Activated T-cell treated with anti-CD3 and anti-CD28 coated beads for 48 hours (primary cell): ENCODE measurements around the gene PCDH19.

Experiments used
- DNase-seq: peaks from one replicate; pipeline ENCODE4 v3.0.0-alpha.2; 2020; ENCODE audit warnings: low read depth

PCDH19 gene

DNA sequence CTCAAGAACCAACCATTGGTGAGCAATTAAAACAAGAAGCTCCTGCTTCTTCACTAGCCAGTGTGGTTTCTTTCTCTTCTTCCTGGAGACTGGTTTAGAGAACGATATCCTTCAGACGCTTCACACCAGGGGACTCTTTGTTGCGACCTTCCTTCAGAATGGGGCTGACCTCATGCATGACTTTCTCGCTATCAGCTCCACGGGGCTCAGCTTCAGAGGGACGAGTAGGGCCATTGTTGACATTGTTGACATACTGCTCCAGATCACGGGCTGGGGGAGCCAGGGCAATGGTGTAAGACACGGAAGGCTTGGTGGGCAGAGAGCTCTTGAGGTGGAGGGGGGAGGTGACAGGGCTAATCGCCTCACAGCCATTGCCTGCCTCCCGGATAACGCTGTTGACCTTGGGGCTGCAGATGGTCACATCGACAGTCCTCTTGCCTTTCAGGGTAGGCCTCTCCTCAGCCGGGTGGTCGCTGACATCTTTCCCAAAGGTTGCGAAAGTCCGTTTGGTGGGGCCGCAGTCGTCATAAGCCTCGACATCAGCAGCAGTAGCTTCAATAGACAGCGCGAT, 113.8 kb downstream of the PCDH19 start:
- DNase-seq: no peak

DNA sequence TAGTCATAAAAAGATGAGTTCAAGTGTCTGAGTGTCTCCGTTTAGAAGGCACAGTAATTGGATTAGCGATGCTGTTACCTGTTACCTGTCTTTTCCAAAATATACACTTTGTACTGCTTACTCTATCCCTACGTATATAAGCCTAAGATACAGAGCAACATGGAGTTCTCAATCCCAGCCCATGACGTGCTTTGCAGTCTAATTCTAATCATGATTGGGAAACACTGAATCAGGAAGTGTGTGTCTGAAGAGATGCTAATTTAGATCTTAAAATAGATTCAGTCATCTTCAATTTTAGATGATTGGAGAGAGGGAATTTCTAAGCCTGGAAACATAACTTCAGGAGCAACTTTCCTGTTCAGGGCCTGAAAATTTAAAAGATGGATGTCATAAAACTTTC, 115.1 kb downstream of the PCDH19 start:
- DNase-seq: no peak

DNA sequence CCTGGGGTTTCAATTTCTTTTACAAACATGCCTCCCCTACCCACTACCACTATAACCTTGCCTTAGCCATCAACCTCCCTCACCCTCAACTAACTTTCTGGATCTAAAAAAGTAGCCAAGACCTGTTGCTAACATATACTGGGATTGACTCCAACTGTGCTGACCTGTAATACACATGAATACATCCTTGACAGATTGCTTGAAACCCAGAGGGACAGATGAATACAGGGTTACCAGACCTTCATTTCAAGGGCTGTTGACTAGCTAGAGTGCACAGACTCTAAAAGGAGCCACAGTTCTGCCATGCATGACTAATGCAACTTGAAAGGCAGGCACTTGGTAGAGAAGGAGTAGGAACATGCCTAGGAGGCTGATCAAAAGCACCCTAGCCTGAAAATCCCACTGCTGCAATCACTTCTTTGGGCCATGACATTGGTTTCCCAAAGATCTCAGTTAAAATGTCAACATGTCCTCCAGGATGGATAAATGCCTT, 121.0 kb downstream of the PCDH19 start:
- DNase-seq: no peak

DNA sequence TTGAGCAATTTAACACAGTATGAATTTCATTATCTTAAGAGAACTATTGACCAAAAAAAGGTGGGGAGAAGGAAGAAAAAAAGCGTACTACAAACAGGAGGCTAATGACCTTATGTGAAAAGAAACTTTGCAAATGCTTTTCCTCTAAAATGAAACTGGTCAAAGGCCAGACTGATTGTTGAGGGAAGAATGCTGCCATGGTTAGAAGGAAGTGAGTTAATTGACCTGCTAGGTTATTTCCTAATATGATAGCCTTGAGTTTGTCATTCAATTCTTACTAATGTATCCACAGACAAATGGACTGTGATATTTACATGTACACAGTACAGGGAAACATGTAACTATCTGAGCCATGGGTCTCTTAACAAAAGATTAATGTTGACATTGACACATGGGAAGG, 132.8 kb downstream of the PCDH19 start:
- no peak for DNase-seq

DNA sequence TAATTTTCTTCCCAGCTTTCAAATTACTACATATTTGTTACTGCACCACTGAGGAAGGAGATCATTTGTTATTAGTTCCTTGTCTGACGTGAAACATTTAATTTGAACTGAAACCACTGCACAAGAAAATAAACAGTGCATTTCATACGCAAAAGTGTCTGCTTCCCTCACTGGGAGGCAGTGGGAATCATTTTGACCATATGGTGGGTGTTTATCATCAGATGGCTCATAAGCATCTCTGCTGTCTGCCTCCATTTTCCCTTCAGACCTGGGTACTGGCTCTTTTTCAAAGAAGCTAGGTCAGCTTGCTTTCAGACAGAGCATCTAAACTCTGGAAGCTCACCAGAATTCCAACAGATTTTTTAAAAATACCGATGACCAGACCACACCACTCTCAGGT, 135.2 kb downstream of the PCDH19 start:
- no peak for DNase-seq

DNA sequence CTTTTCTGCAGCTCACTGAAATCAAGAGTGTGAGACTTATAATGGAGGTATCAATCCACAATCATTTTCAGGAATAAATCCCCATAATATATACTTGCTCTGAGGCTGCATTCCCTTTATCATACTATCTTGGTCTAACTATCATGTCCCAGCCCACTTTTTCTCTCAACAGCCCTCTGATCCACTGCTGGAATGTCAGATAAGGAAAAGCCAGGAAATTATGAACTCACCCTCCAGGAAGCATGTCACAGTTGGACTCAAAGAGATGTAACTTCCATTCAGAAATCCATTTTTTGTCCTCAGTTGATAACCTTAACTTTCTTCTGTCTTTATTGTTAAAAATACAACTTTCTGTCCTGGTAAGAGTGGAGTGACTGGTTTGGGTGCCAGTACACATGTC, 144.9 kb downstream of the PCDH19 start:
- no peak for DNase-seq

DNA sequence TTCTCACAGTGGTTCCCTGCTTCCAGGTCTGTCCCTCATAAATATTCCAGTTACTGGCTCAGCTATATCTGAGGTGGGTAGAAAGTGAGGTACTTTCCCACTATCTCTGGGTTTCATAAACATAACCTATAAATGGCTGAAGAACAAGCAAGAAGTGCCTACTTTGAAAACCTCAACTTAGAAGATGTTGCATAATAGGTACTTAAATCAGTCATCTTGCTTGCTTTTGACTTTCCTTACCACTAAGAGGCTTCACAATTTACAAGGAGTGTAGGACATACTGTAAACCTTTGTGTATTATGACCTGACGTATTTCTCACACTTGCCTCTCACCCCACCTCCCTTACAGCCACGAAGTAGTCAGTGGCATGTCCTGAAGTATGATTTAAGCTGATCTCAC, 145.9 kb downstream of the PCDH19 start:
- no peak for DNase-seq

DNA sequence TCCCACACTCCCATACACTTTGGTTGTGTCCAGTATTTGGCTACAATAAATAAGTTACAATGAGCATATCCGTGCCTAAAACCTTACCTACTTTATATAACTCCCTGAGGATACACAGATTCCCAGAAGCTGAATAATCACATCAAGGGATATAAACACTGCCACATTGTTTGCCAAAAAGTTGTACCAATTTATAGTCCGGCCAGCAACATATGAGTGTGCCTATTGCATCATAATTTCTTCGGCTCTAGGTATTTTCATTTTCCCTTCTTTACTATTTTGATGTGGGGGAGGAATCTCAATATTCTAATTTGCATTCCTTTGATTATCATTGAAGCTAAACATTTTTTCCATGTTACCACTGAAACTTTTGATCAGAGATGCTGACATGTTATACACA, 146.4 kb downstream of the PCDH19 start:
- DNase-seq: no peak

DNA sequence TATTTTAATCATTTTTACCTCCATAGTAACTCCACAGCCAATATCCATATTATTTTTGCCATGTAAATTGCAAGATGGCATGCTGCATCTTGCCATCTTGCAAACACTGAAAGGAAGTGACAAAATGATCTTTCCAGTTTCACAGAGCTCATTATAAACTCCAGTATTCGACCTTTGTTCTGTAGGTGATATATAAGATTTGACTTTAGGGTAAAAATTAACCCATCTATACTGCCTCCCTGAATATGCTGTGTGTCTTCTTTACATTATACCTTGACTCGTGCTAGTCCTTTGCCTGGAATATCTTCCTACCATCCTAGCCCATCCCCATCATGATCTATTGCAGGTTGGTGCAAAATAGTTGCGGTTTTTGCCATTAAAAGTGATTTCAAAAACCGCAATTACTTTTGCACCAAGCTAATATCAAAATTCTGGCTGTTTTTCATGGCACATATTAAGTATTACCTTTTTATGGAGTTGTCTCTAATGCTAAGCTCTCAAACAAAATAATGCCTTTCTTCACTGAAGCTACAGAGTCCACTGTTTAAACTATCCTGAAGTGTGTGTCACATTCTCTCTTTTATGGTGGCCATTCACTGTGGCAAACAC, 161.1 kb downstream of the PCDH19 start:
- DNase-seq: no peak

DNA sequence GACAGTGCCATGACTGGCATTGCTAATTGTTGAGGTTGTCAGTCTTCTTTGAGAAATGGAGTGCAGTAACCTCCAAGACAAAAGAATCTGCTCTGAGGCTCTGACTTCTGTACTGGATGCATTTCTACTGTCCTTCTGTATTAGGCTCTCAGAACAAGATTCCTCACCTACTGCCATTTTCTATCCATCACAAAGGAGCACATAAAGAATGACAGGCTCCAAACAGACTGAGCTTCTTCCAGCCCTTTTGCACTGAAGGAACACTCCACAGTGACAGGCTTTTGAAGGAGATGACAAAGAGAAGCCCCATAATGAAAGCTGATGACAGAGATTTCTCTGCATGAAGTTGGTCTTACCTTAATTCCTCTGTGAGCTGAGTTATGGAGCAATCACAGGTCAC, 162.2 kb downstream of the PCDH19 start:
- DNase-seq: no peak

DNA sequence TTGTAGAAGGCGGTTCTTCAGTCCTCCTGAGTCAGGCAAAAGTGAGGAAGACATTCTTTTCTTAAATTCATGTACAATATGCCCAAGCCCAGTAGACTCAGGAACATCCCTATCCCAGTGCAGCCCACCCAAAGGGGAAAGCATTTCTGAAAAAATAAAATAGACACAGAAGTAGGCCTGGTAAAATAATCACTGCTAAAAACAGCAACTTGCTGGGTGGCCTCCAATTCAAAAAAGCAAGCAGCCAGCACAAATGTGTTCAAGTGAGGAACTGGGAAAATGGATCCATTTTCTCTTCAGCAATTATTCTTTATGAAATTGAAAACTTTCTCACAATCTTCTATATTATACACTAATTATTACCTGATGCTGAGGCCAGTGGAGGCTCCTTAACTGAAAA, 165.4 kb downstream of the PCDH19 start:
- no peak for DNase-seq
